ENCODE measurements around the gene TMEM37. TPM values are rescaled to one million over a fixed set of nuclear protein-coding genes. Genes with fewer than 3 reads are reported as not detected.

Gene TMEM37
- total and polyA plus RNA-seq, 2 of the 13 experiments (the other 11 are each of a cell fraction or from before 2014, with no cell fraction given): 37.7 to 115 TPM

GRCh38 chr2:119435081-119435952 lies 3.7 kb downstream of the TMEM37 start (continued):
- no peak for TF ChIP-seq BCLAF1 (IDR thresholded peaks at IDR 0.05)

- Histone ChIP-seq H3K27me3 (ENCODE audit: control insufficient read depth in 1 of 2, insufficient read depth in 2 of 2, low read length in 2 of 2) (no peaks in the 10 kb centered on the region; a peak in 1 of 5 replicates), H4K20me1 (ENCODE audit: insufficient read depth, low read length) (peaks cover 9% of the 10 kb centered on the region; the same call in 1 of the 2 replicates), H3K9ac (ENCODE audit: insufficient read depth, low read depth, low read length) (peak overlapping the region; percentile 89), H2AFZ (ENCODE audit: low read length) (no peak overlapping the region), H3K9me3 (ENCODE audit: low read length) (no peaks in the 10 kb centered on the region), H3K4me1 (ENCODE audit: insufficient read depth, low read length) (peaks cover 88% of the 10 kb centered on the region), H3K4me3 (replicated peaks in 1 of 3; ENCODE audit: insufficient read depth in 1 of 3, low read depth in 2 of 3, low read length in 3 of 3) (peak overlapping the region in 2 of 3 experiments; percentile 25 to 90; a peak in 3 of 6 replicates), H3K27ac (ENCODE audit: extremely low read length, insufficient read depth, low read length) (peak overlapping the region; percentile 70), H3K79me2 (ENCODE audit: insufficient read depth, low read length) (peaks cover 68% of the 10 kb centered on the region), H3K36me3 (replicated peaks in 1 of 2; ENCODE audit: control insufficient read depth in 1 of 2, insufficient read depth in 2 of 2, low read length in 2 of 2) (peaks cover 0 to 2% of the 10 kb centered on the region in 2 experiments; a peak in 3 of 5 replicates), H3K4me2 (ENCODE audit: low read depth, low read length) (peak overlapping the region; percentile 93)
- DNase-seq (ENCODE audit: low spot score): no peak
- ChIA-PET POLR2A (interaction anchor here (1.1 to 2.5 kb wide), 3 partner anchors 10 to 69 kb away, joined by 3 to 14 read pairs (median 4); partner anchors contain the start of genes C2orf76 and DBI), CTCF (ENCODE audit: low intra/inter-chr PET ratio, low total read pairs) (no interaction called here)
- in situ Hi-C loops (cut with HindIII; ENCODE audit: extremely low pct_ligation_motif_present, low pct_unique_long_range_greater_than_20kb): loop anchor here (5.0 kb wide), 1 partner anchor 36 kb away; no protein-coding TSS in a partner anchor
- intact Hi-C loops (cut with micrococcal nuclease; ENCODE audit: unreplicated experiment): no loop called here
- no peak for ATAC-seq
- WGBS (ENCODE audit: low lambda C conversion rate): 40% methylated on average over 7 of the region's 7 CpGs
- no TSS peak for BruUV-seq (replicated peaks)
- FAIRE-seq: no peak
- TF ChIP-seq SRSF4 (IDR thresholded peaks at IDR 0.05; ENCODE audit: low read depth, low read length, poor library complexity, severe bottlenecking) (no peak), KDM2A (CRISPR knock-in tag; IDR thresholded peaks at IDR 0.05; ENCODE audit: borderline replicate concordance, low read depth) (peak; percentile 30; the same call in 1 of the 2 replicates), ARID5B (CRISPR knock-in tag; IDR thresholded peaks at IDR 0.05) (peak; percentile 58), SNRNP70 (IDR thresholded peaks at IDR 0.05; ENCODE audit: low read depth, low read length) (no peak), PAXIP1 (CRISPR knock-in tag; conservative IDR thresholded peaks at IDR 0.05) (peak; percentile 36), NR2F6 (IDR thresholded peaks at IDR 0.05) (peak; percentile 50; the same call in 1 of the 2 replicates), NR2F6 (CRISPR knock-in tag; IDR thresholded peaks at IDR 0.05) (0 out of 2 replicates have a peak, but pooled peaks have one; percentile 24), MED1 (CRISPR knock-in tag; IDR thresholded peaks at IDR 0.05) (peak; percentile 37), ZNF652 (CRISPR knock-in tag; IDR thresholded peaks at IDR 0.05; ENCODE audit: borderline replicate concordance, low read depth) (no peak), HMG20A (CRISPR knock-in tag; IDR thresholded peaks at IDR 0.05; ENCODE audit: borderline replicate concordance) (peak; percentile 40; the same call in 1 of the 2 replicates)
Measured at GRCh38 chr2:119435953-119436297, 4.3 kb downstream of the TMEM37 start.

Measured in HepG2 (cell line).